IMR-90 (cell line): Measurements from ENCODE around the gene BCL2L2. TPM values are rescaled to one million over a fixed set of nuclear protein-coding genes. Genes with fewer than 3 reads are reported as not detected.

Source experiments
- ATAC-seq: fragments of 200-7000 bp; cut with Tn5 transposase; 2 replicates; pipeline ENCODE4 v1.9.1; 2020; ENCODE audit warnings: low read depth, mild to moderate bottlenecking, moderate library complexity
- BruUV-seq: library from RNA; stranded (reverse); fragments of 400-500 nt; replicated peaks from 2 replicates; lab custom pipeline; 2021; lab: Mats Ljungman, UMichigan
- CTCF ChIA-PET: fragments of 300-600 bp; formaldehyde crosslinking; extraction: SDS; loops from one replicate; lab custom pipeline; 2021; ENCODE audit warnings: antibody characterized with exemption; lab: Yijun Ruan, JAX
- POLR2A ChIA-PET: fragments of 300-600 bp; sonication (Branson Sonifier 250); formaldehyde crosslinking; loops from one replicate; lab custom pipeline; 2022; ENCODE audit warnings: antibody characterized with exemption; ENCODE audit not compliant: unreplicated experiment; lab: Charles Lee
- DNase-seq: peaks from one replicate; pipeline ENCODE4 v3.0.0; 2013
- H2AFZ ChIP-seq: replicated peaks from 2 replicates; pipeline ENCODE3; 2013; ENCODE audit warnings: low read length, mild to moderate bottlenecking; ENCODE audit not compliant: poor library complexity
- H2AK5ac ChIP-seq: 2 replicates; pipeline ENCODE4 v1.6.1; 2013; ENCODE audit warnings: low read depth, low read length, inconsistent platforms
- H2AK9ac ChIP-seq: replicated peaks from 2 replicates; pipeline ENCODE3; 2013; ENCODE audit warnings: mild to moderate bottlenecking, low read depth, low read length, moderate library complexity; ENCODE audit not compliant: poor library complexity
- H2BK120ac ChIP-seq: 2 replicates; pipeline ENCODE4 v1.6.1; 2013; ENCODE audit warnings: low read depth, low read length, inconsistent platforms
- H2BK15ac ChIP-seq: 3 replicates; pipeline ENCODE4 v1.6.1; 2013; ENCODE audit warnings: low read depth, low read length, inconsistent platforms
- H2BK20ac ChIP-seq: 2 replicates; pipeline ENCODE4 v1.6.1; 2013; ENCODE audit warnings: low read depth, mild to moderate bottlenecking, inconsistent platforms, low read length, moderate library complexity
- H2BK5ac ChIP-seq: 2 replicates; pipeline ENCODE4 v1.6.1; 2013; ENCODE audit warnings: mild to moderate bottlenecking, low read depth, low read length, inconsistent platforms; ENCODE audit not compliant: poor library complexity, severe bottlenecking
- H3K14ac ChIP-seq: replicated peaks from 2 replicates; pipeline ENCODE4 v1.6.1; 2013; ENCODE audit warnings: low read depth, low read length, inconsistent platforms
- H3K18ac ChIP-seq: 2 replicates; pipeline ENCODE4 v1.6.1; 2013; ENCODE audit warnings: low read depth, low read length, control low read depth
- H3K23ac ChIP-seq: 2 replicates; pipeline ENCODE4 v1.6.1; 2013; ENCODE audit warnings: low read depth, low read length, inconsistent platforms
- H3K27ac ChIP-seq: 2 replicates; pipeline ENCODE4 v1.5.1; 2013; ENCODE audit warnings: mild to moderate bottlenecking, control low read depth, low read length; ENCODE audit not compliant: insufficient read depth
- H3K27me3 ChIP-seq: 2 replicates; pipeline ENCODE4 v1.6.1; 2013; ENCODE audit warnings: low read length; ENCODE audit not compliant: control insufficient read depth, insufficient read depth
- H3K36me3 ChIP-seq: 2 replicates; pipeline ENCODE4 v1.6.1; 2013; ENCODE audit warnings: low read length, mixed read lengths; ENCODE audit not compliant: control insufficient read depth, insufficient read depth
- H3K4ac ChIP-seq: 2 replicates; pipeline ENCODE4 v1.6.1; 2013; ENCODE audit warnings: low read depth, low read length, inconsistent platforms
- H3K4me1 ChIP-seq: 2 replicates; pipeline ENCODE4 v1.6.1; 2013; ENCODE audit warnings: low read length, mixed read lengths; ENCODE audit not compliant: control insufficient read depth, insufficient read depth
- H3K4me2 ChIP-seq: 2 replicates; pipeline ENCODE4 v1.6.1; 2013; ENCODE audit warnings: low read depth, mild to moderate bottlenecking, control low read depth, low read length, moderate library complexity
- H3K4me3 ChIP-seq: 2 replicates; pipeline ENCODE4 v1.5.1; 2013; ENCODE audit warnings: low read depth, mild to moderate bottlenecking, control low read depth, low read length, moderate library complexity; ENCODE audit not compliant: insufficient read depth
- H3K56ac ChIP-seq: 2 replicates; pipeline ENCODE4 v1.6.1; 2013; ENCODE audit warnings: low read length, inconsistent platforms; ENCODE audit not compliant: insufficient read depth; ENCODE audit errors: extremely low read depth
- H3K79me1 ChIP-seq, 2 experiments: 2 replicates each; pipeline ENCODE4 v1.6.1; 2013; ENCODE audit warnings: low read length in 2 of 2, inconsistent platforms in 1 of 2, low read depth in 1 of 2
- H3K9ac ChIP-seq: 2 replicates; pipeline ENCODE4 v1.6.1; 2013; ENCODE audit warnings: low read depth, low read length, control low read depth
- H3K9me1 ChIP-seq: 2 replicates; pipeline ENCODE4 v1.6.1; 2013; ENCODE audit warnings: low read length, inconsistent platforms; ENCODE audit not compliant: insufficient read depth
- H3K9me3 ChIP-seq: 2 replicates; pipeline ENCODE4 v1.6.1; 2013; ENCODE audit warnings: low read length; ENCODE audit not compliant: control insufficient read depth, insufficient read depth
- H4K20me1 ChIP-seq: 2 replicates; pipeline ENCODE4 v1.6.1; 2013; ENCODE audit warnings: low read length, inconsistent platforms; ENCODE audit not compliant: insufficient read depth
- H4K5ac ChIP-seq: 2 replicates; pipeline ENCODE4 v1.6.1; 2013; ENCODE audit warnings: mild to moderate bottlenecking, low read depth, low read length, control low read depth
- H4K8ac ChIP-seq, 2 experiments: 2 replicates each; pipeline ENCODE4 v1.6.1; 2013; ENCODE audit warnings: low read depth in 2 of 2, low read length in 2 of 2, control low read depth in 1 of 2, inconsistent platforms in 1 of 2
- H4K91ac ChIP-seq: 2 replicates; pipeline ENCODE4 v1.6.1; 2013; ENCODE audit warnings: low read depth, low read length, inconsistent platforms; ENCODE audit not compliant: insufficient read depth
- CEBPB ChIP-seq: IDR thresholded peaks from 2 replicates; pipeline ENCODE4 v1.6.1; 2012; ENCODE audit warnings: low read depth, low read length, improper control_type of control experiment
- POLR2A ChIP-seq: IDR thresholded peaks from 2 replicates; pipeline ENCODE4 v1.6.1; 2012; ENCODE audit warnings: mild to moderate bottlenecking, low read depth, low read length
- RAD21 ChIP-seq: IDR thresholded peaks from 2 replicates; pipeline ENCODE4 v1.6.1; 2012; ENCODE audit warnings: low read length, improper control_type of control experiment
- RFX5 ChIP-seq: IDR thresholded peaks from 2 replicates; pipeline ENCODE4 v1.8.0; 2012; ENCODE audit warnings: low read depth, mild to moderate bottlenecking, low read length, moderate library complexity
- SMC3 ChIP-seq: fragments of 150-350 bp; IDR thresholded peaks from 2 replicates; pipeline ENCODE4 v1.6.1; 2016; ENCODE audit warnings: low read depth, mild to moderate bottlenecking, antibody characterized with exemption, low read length, moderate library complexity
- dilution Hi-C: fragments of 300-500 bp; cut with HindIII; formaldehyde crosslinking; loops from one replicate; pipeline ENCODE4 v1.14.3; 2018; ENCODE audit warnings: low sequenced_read_pairs; ENCODE audit not compliant: unreplicated experiment
- in situ Hi-C: fragments of 300-500 bp; cut with MboI; formaldehyde crosslinking; loops from 3 replicates; pipeline ENCODE4 v1.14.3; 2019; ENCODE audit warnings: low sequenced_read_pairs, inconsistent platforms, mixed read lengths
- intact Hi-C: fragments of 100-400 bp; cut with micrococcal nuclease; formaldehyde crosslinking; loops from 2 replicates; pipeline ENCODE4 v1.10.0; 2022
- microRNA-seq, 2 experiments: library from miRNA; stranded (forward) in 1 of 2; unstranded in 1 of 2; fragments of 10-50 nt in 1 of 2; fragments of <30 nt in 1 of 2; gene quantifications in 1 of 2; microRNA quantifications in 1 of 2; one replicate each; pipeline versions ENCODE3 to v1.1.0; 2013 to 2020; ENCODE audit not compliant: insufficient read depth in 1 of 2, insufficient read length in 1 of 2, unreplicated experiment in 1 of 2
- polyA plus RNA-seq, 3 experiments: library from polyadenylated mRNA; depleted of rRNA; stranded (reverse); fragments of >200 nt; gene quantifications; 2 replicates each; pipeline ENCODE4 v1.2.3, GENCODE V29; 2012; ENCODE audit warnings: low replicate concordance in 1 of 3
- small RNA-seq, 5 experiments: library from RNA; depleted of rRNA; stranded (forward); fragments of <200 nt; gene quantifications; one replicate each; pipeline ENCODE3, GENCODE V24; 2012
- total RNA-seq: library from RNA; depleted of rRNA; stranded (reverse); fragments of >200 nt; gene quantifications from 2 replicates; pipeline ENCODE4 v1.2.3, GENCODE V29; 2012; rRNA removed
- TF ChIP-seq, protein P1 (sequence below): fragments of 150-350 bp; IDR thresholded peaks from 2 replicates; pipeline ENCODE4 v1.6.1; 2017; ENCODE audit warnings: mild to moderate bottlenecking, antibody characterized with exemption, low read length, low read depth

Gene BCL2L2
- total and polyA plus RNA-seq, 2 of the 4 experiments (the other 2 are of a cell fraction), result 14.5 to 40.9 TPM

DNA sequence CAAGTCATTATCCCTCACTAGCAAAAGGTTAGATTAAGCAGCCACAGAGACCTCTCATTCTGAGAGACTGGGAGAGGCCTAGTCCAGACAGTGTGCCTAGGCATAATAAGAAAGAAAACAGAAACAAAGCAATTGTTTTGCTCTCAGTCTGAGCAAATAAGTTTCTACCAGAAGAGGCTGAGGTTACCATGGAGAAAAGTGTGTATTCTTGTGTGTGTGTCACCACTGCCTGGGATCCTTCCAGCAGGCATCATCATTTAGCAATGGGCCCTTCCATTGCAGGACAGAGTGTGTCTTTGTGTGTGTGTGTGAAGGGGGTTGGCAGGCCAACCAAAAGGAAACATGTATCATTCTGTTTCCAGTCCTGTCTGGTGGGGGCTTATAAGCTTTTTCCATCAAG, 54.7 kb downstream of the BCL2L2 start:
- Histone ChIP-seq H3K18ac (no peak overlapping the region), H3K4me2 (no peak overlapping the region), H2AK9ac (no peak overlapping the region), H3K4ac (no peak overlapping the region), H4K8ac (no peak overlapping the region), H4K91ac (no peak overlapping the region), H2BK120ac (no peak overlapping the region), H3K27me3 (no peaks in the 10 kb centered on the region), H3K9me3 (no peaks in the 10 kb centered on the region), H4K20me1 (peaks cover 12% of the 10 kb centered on the region; the same call in 1 of the 2 replicates), H3K27ac (no peak overlapping the region), H3K36me3 (peaks cover 30% of the 10 kb centered on the region), H3K14ac (no peak overlapping the region), H2AFZ (no peak overlapping the region), H3K4me3 (no peak overlapping the region), H3K9me1 (peaks cover 5% of the 10 kb centered on the region; the same call in 1 of the 2 replicates), H3K56ac (no peak overlapping the region), H3K9ac (no peak overlapping the region), H2BK5ac (no peak overlapping the region), H2BK20ac (no peak overlapping the region), H3K79me1 (peaks cover 13 to 37% of the 10 kb centered on the region in 2 experiments; a peak in 3 of 4 replicates), H2AK5ac (no peak overlapping the region), H3K23ac (no peak overlapping the region), H2BK15ac (no peak overlapping the region), H3K4me1 (peaks cover 4% of the 10 kb centered on the region), H4K5ac (no peak overlapping the region)
- BruUV-seq, result no TSS peak
- peak; percentile 79 for DNase-seq
- TF ChIP-seq RFX5 (no peak), SMC3 (no peak), CEBPB (peak; percentile 73), RAD21 (no peak), POLR2A (0 out of 2 replicates have a peak, but pooled peaks have one; percentile 21)
- TF ChIP-seq, protein P1, sequence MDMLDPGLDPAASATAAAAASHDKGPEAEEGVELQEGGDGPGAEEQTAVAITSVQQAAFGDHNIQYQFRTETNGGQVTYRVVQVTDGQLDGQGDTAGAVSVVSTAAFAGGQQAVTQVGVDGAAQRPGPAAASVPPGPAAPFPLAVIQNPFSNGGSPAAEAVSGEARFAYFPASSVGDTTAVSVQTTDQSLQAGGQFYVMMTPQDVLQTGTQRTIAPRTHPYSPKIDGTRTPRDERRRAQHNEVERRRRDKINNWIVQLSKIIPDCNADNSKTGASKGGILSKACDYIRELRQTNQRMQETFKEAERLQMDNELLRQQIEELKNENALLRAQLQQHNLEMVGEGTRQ, result no peak
- ATAC-seq, result no peak
- intact Hi-C loops (no loop called here), dilution Hi-C loops (no loop called here), in situ Hi-C loops (no loop called here)
- ChIA-PET POLR2A (no interaction called here), CTCF (interaction anchor here (2.5 kb wide), 1 partner anchor 9 kb away, joined by 8 read pairs; the partner anchor contains the start of gene SLC22A17)

Small RNAs within 50 kb of the gene (microRNA-seq; reads per million reads assigned to microRNA genes)
- gene RNU6-1046P (ENCODE audit: insufficient read depth, insufficient read length), result not detected

Small RNAs within 50 kb of the gene (small RNA-seq; reads per million reads assigned to genes)
- 0 to 0.08 (median 0) reads per million in 5 experiments for gene RNU6-1046P

Other genes starting within 250 kb of the BCL2L2 start
- gene CDH24, start 249.3 kb upstream of the BCL2L2 start, total RNA-seq, result 3.6 and 3.9 TPM in 2 replicates
- gene CDH24, start 249.3 kb upstream of the BCL2L2 start, polyA plus RNA-seq (2012; rRNA removed), result 24.4 and 30.0 TPM in 2 replicates
- gene ACIN1, start 211.7 kb upstream of the BCL2L2 start, total RNA-seq, result 71.9 and 73.8 TPM in 2 replicates
- gene ACIN1, start 211.7 kb upstream of the BCL2L2 start, polyA plus RNA-seq (2012; rRNA removed), result 167 and 185 TPM in 2 replicates
- gene C14orf119, start 211.3 kb upstream of the BCL2L2 start, total RNA-seq, result 61.9 and 83.7 TPM in 2 replicates
- 74.0 and 86.3 TPM in 2 replicates for gene C14orf119, start 211.3 kb upstream of the BCL2L2 start, polyA plus RNA-seq (2012; rRNA removed)
- gene CIROP, start 201.8 kb upstream of the BCL2L2 start, total RNA-seq, result 0.28 and 0.36 TPM in 2 replicates
- 0.31 and 0.37 TPM in 2 replicates for gene CIROP, start 201.8 kb upstream of the BCL2L2 start, polyA plus RNA-seq (2012; rRNA removed)
- gene CEBPE, start 187.6 kb upstream of the BCL2L2 start, total RNA-seq, result not detected in 2 replicates
- gene CEBPE, start 187.6 kb upstream of the BCL2L2 start, polyA plus RNA-seq (2012; rRNA removed), result 0.05 TPM in 1 of 2 replicates, not detected in the other
- gene SLC7A8, start 123.2 kb upstream of the BCL2L2 start, total RNA-seq, result not detected in 2 replicates
- gene SLC7A8, start 123.2 kb upstream of the BCL2L2 start, polyA plus RNA-seq (2012; rRNA removed), result 0.31 and 0.33 TPM in 2 replicates
- not detected in 2 replicates for gene RNF212B, start 68.9 kb upstream of the BCL2L2 start, total RNA-seq
- gene RNF212B, start 68.9 kb upstream of the BCL2L2 start, polyA plus RNA-seq (2012; rRNA removed), result not detected in 2 replicates
- gene HOMEZ, start 20.7 kb upstream of the BCL2L2 start, total RNA-seq, result 5.8 and 7.7 TPM in 2 replicates
- 9.7 and 10.3 TPM in 2 replicates for gene HOMEZ, start 20.7 kb upstream of the BCL2L2 start, polyA plus RNA-seq (2012; rRNA removed)
- gene PPP1R3E, start 4.0 kb upstream of the BCL2L2 start, total RNA-seq, result 1.1 and 1.3 TPM in 2 replicates
- 2.5 and 3.5 TPM in 2 replicates for gene PPP1R3E, start 4.0 kb upstream of the BCL2L2 start, polyA plus RNA-seq (2012; rRNA removed)
- 74.4 and 104 TPM in 2 replicates for gene PABPN1, start 14.6 kb downstream of the BCL2L2 start, total RNA-seq
- gene PABPN1, start 14.6 kb downstream of the BCL2L2 start, polyA plus RNA-seq (2012; rRNA removed), result 192 and 211 TPM in 2 replicates
- gene SLC22A17, start 46.1 kb downstream of the BCL2L2 start, total RNA-seq, result 6.4 and 6.6 TPM in 2 replicates
- gene SLC22A17, start 46.1 kb downstream of the BCL2L2 start, polyA plus RNA-seq (2012; rRNA removed), result 35.6 and 36.0 TPM in 2 replicates
- gene EFS, start 58.3 kb downstream of the BCL2L2 start, total RNA-seq, result 2.2 and 2.5 TPM in 2 replicates
- 11.6 and 13.3 TPM in 2 replicates for gene EFS, start 58.3 kb downstream of the BCL2L2 start, polyA plus RNA-seq (2012; rRNA removed)
- not detected in 2 replicates for gene IL25, start 66.0 kb downstream of the BCL2L2 start, total RNA-seq
- not detected in 2 replicates for gene IL25, start 66.0 kb downstream of the BCL2L2 start, polyA plus RNA-seq (2012; rRNA removed)
- not detected in 2 replicates for gene CMTM5, start 70.2 kb downstream of the BCL2L2 start, total RNA-seq
- gene CMTM5, start 70.2 kb downstream of the BCL2L2 start, polyA plus RNA-seq (2012; rRNA removed), result 0.07 and 0.11 TPM in 2 replicates
- not detected in 2 replicates for gene MYH6, start 101.4 kb downstream of the BCL2L2 start, total RNA-seq
- gene MYH6, start 101.4 kb downstream of the BCL2L2 start, polyA plus RNA-seq (2012; rRNA removed), result not detected in 2 replicates
- not detected in 2 replicates for gene MYH7, start 128.8 kb downstream of the BCL2L2 start, total RNA-seq
- gene MYH7, start 128.8 kb downstream of the BCL2L2 start, polyA plus RNA-seq (2012; rRNA removed), result not detected in 2 replicates
- 49.8 and 50.0 TPM in 2 replicates for gene NGDN, start 162.9 kb downstream of the BCL2L2 start, total RNA-seq
- 43.6 and 48.1 TPM in 2 replicates for gene NGDN, start 162.9 kb downstream of the BCL2L2 start, polyA plus RNA-seq (2012; rRNA removed)
- under 0.01 and 0.18 TPM in 2 replicates for gene ZFHX2, start 244.9 kb downstream of the BCL2L2 start, total RNA-seq
- gene ZFHX2, start 244.9 kb downstream of the BCL2L2 start, polyA plus RNA-seq (2012; rRNA removed), result 0.53 and 0.67 TPM in 2 replicates
- 5.0 and 5.8 TPM in 2 replicates for gene THTPA, start 249.4 kb downstream of the BCL2L2 start, total RNA-seq
- gene THTPA, start 249.4 kb downstream of the BCL2L2 start, polyA plus RNA-seq (2012; rRNA removed), result 8.6 and 9.2 TPM in 2 replicates